HepG2 (cell line): Measurements from ENCODE around the gene AFF1. TPM values are rescaled to one million over a fixed set of nuclear protein-coding genes. Genes with fewer than 3 reads are reported as not detected.

Source experiments
- DNMT1 ChIP-seq: sonication (generic); formaldehyde crosslinking; IDR thresholded peaks from 2 replicates; pipeline ENCODE4 v1.5.1; 2020; ENCODE audit warnings: mild to moderate bottlenecking, missing genetic modification reagents
- HOXA9 ChIP-seq: sonication (generic); formaldehyde crosslinking; IDR thresholded peaks from 2 replicates; pipeline ENCODE4 v1.8.1; 2022; ENCODE audit warnings: missing genetic modification reagents, mild to moderate bottlenecking, moderate library complexity, borderline replicate concordance
- KDM4B ChIP-seq: sonication (generic); formaldehyde crosslinking; IDR thresholded peaks from 2 replicates; pipeline ENCODE4 v1.4.0; 2020; ENCODE audit warnings: missing genetic modification reagents
- MATR3 ChIP-seq: sonication (generic); formaldehyde crosslinking; IDR thresholded peaks from 2 replicates; pipeline ENCODE4 v1.4.0; 2020; ENCODE audit warnings: missing genetic modification reagents
- NFKBIZ ChIP-seq: IDR thresholded peaks from 2 replicates; pipeline ENCODE4 v1.6.1; 2018; ENCODE audit warnings: missing genetic modification reagents, missing compliant biosample characterization
- POLR2G ChIP-seq: fragments of 200-400 bp; formaldehyde crosslinking; IDR thresholded peaks from 2 replicates; pipeline ENCODE4 v1.6.1; 2018; ENCODE audit warnings: mild to moderate bottlenecking, low read depth, low read length, moderate library complexity
- SATB2 ChIP-seq: sonication (generic); formaldehyde crosslinking; IDR thresholded peaks from 2 replicates; pipeline ENCODE4 v1.5.0; 2020; ENCODE audit warnings: missing genetic modification reagents
- SNRNP70 ChIP-seq: fragments of 200-400 bp; formaldehyde crosslinking; IDR thresholded peaks from 2 replicates; pipeline ENCODE4 v1.6.1; 2017; ENCODE audit warnings: mild to moderate bottlenecking, low read depth, low read length, moderate library complexity
- YEATS2 ChIP-seq: sonication (generic); formaldehyde crosslinking; IDR thresholded peaks from 2 replicates; pipeline ENCODE4 v1.4.0; 2020; ENCODE audit warnings: missing genetic modification reagents, borderline replicate concordance
- YY1 ChIP-seq: IDR thresholded peaks from 2 replicates; pipeline ENCODE4 v1.6.1; 2011; ENCODE audit warnings: low read length, low read depth, moderate library complexity, mild to moderate bottlenecking; ENCODE audit not compliant: insufficient read depth, insufficient replicate concordance
- ZMYM3 ChIP-seq: sonication (generic); formaldehyde crosslinking; IDR thresholded peaks from 2 replicates; pipeline ENCODE4 v1.5.1; 2020; ENCODE audit warnings: mild to moderate bottlenecking, missing genetic modification reagents
- ZNF333 ChIP-seq: sonication (generic); formaldehyde crosslinking; IDR thresholded peaks from 2 replicates; pipeline ENCODE4 v1.4.0; 2020; ENCODE audit warnings: mild to moderate bottlenecking, missing genetic modification reagents, borderline replicate concordance
- ZNF547 ChIP-seq: sonication (generic); formaldehyde crosslinking; IDR thresholded peaks from 2 replicates; pipeline ENCODE4 v1.5.1; 2020; ENCODE audit warnings: mild to moderate bottlenecking, missing genetic modification reagents
- ZNF557 ChIP-seq: sonication (generic); formaldehyde crosslinking; IDR thresholded peaks from 2 replicates; pipeline ENCODE4 v1.4.0; 2020; ENCODE audit warnings: missing genetic modification reagents
- ZNF616 ChIP-seq: sonication (generic); formaldehyde crosslinking; IDR thresholded peaks from 2 replicates; pipeline ENCODE4 v1.5.0; 2020; ENCODE audit warnings: low read depth, mild to moderate bottlenecking, missing genetic modification reagents
- ZNF792 ChIP-seq: IDR thresholded peaks from 2 replicates; pipeline ENCODE4 v1.6.1; 2016
- ZNF891 ChIP-seq: sonication (generic); formaldehyde crosslinking; IDR thresholded peaks from 2 replicates; pipeline ENCODE4 v1.5.0; 2020; ENCODE audit warnings: mild to moderate bottlenecking, missing genetic modification reagents
- polyA plus RNA-seq, 8 experiments: library from polyadenylated mRNA; depleted of rRNA in 3 of 8; stranded (reverse) in 7 of 8; unstranded in 1 of 8; fragments of >200 nt; fragmentation: Illumina TruSeq in 4 of 8; extraction: Trizol in 4 of 8; gene quantifications; 2 replicates each; pipeline versions ENCODE4 v1.2.1 to v1.2.3, GENCODE V29; 2011 to 2016; ENCODE audit warnings: low read depth in 4 of 8, missing spikeins in 1 of 8, mixed read lengths in 1 of 8; ENCODE audit not compliant: insufficient read depth in 1 of 8
- total RNA-seq, 5 experiments: library from RNA; depleted of rRNA; stranded (reverse); fragments of >200 nt; fragmentation: Illumina TruSeq; extraction: Trizol; gene quantifications; 2 replicates each; pipeline ENCODE4 v1.2.3, GENCODE V29; 2016; ENCODE audit warnings: low read depth in 1 of 5
- TF ChIP-seq, protein P1 (sequence below): sonication (generic); formaldehyde crosslinking; IDR thresholded peaks from 2 replicates; pipeline ENCODE4 v1.4.0; 2020; ENCODE audit warnings: missing genetic modification reagents
- TF ChIP-seq, protein P2 (sequence below): sonication (generic); formaldehyde crosslinking; IDR thresholded peaks from 2 replicates; pipeline ENCODE4 v1.8.1; 2023; ENCODE audit warnings: mild to moderate bottlenecking, missing genetic modification reagents
- TF ChIP-seq, protein P3 (sequence below): sonication (generic); formaldehyde crosslinking; IDR thresholded peaks from 2 replicates; pipeline ENCODE4 v1.5.1; 2020; ENCODE audit warnings: mild to moderate bottlenecking, missing genetic modification reagents, moderate library complexity
- TF ChIP-seq, protein P4 (sequence below): fragments of 450-650 bp; IDR thresholded peaks from 2 replicates; pipeline ENCODE4 v1.6.1; 2017

The AFF1 gene
- total and polyA plus RNA-seq, 2 of the 13 experiments (the other 11 are each of a cell fraction or from before 2014, with no cell fraction given) = 15.5 to 15.9 TPM

DNA sequence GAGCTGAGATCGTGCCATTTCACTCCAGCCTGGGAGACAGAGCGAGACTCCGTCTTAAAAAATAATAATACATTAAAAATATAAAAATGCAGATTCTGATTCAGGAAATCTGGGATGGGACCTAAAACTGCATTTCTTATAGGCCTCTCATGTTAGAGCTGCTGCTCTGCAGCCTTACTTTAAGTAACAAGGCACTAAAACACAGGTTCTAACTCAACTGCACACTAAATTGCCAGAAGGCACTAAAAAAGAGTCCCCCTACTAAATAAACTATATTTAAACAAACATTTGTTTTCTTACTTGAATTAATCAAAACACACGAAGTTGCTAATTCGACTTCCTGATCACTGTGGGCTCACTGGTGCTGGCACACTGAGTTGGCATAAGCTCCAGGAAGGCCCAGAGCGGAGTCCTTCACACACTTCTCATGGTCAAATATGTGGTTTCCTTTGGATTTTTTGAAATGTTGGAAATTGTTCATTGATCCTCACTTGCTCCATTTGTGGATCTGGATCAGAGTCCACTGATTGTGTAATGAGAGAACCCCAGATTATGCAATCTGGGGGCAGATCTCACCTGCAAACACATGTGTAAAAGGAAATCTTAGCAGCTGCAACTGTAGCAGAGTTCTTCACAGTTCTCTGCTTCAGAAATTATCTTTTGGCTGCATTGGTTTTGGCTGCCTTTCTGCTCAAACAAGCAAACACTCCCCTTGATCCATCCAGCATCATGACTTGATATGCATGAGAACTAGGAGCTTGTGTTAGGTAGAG is 59.3 kb downstream of the AFF1 start (continued):
- TF ChIP-seq, protein P1, sequence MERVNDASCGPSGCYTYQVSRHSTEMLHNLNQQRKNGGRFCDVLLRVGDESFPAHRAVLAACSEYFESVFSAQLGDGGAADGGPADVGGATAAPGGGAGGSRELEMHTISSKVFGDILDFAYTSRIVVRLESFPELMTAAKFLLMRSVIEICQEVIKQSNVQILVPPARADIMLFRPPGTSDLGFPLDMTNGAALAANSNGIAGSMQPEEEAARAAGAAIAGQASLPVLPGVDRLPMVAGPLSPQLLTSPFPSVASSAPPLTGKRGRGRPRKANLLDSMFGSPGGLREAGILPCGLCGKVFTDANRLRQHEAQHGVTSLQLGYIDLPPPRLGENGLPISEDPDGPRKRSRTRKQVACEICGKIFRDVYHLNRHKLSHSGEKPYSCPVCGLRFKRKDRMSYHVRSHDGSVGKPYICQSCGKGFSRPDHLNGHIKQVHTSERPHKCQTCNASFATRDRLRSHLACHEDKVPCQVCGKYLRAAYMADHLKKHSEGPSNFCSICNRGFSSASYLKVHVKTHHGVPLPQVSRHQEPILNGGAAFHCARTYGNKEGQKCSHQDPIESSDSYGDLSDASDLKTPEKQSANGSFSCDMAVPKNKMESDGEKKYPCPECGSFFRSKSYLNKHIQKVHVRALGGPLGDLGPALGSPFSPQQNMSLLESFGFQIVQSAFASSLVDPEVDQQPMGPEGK (CRISPR knock-in tag) = peak; percentile 91
- no peak for TF ChIP-seq YY1
- TF ChIP-seq MATR3 (CRISPR knock-in tag) = no peak
- TF ChIP-seq POLR2G = no peak
- peak; percentile 51; the same call in 1 of the 2 replicates for TF ChIP-seq ZMYM3
- TF ChIP-seq SATB2 (CRISPR knock-in tag) = no peak
- TF ChIP-seq HOXA9 = no peak
- TF ChIP-seq, protein P2, sequence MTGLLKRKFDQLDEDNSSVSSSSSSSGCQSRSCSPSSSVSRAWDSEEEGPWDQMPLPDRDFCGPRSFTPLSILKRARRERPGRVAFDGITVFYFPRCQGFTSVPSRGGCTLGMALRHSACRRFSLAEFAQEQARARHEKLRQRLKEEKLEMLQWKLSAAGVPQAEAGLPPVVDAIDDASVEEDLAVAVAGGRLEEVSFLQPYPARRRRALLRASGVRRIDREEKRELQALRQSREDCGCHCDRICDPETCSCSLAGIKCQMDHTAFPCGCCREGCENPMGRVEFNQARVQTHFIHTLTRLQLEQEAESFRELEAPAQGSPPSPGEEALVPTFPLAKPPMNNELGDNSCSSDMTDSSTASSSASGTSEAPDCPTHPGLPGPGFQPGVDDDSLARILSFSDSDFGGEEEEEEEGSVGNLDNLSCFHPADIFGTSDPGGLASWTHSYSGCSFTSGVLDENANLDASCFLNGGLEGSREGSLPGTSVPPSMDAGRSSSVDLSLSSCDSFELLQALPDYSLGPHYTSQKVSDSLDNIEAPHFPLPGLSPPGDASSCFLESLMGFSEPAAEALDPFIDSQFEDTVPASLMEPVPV = no peak
- TF ChIP-seq ZNF547 = peak; percentile 44; the same call in 1 of the 2 replicates
- TF ChIP-seq SNRNP70 = no peak
- TF ChIP-seq, protein P3, sequence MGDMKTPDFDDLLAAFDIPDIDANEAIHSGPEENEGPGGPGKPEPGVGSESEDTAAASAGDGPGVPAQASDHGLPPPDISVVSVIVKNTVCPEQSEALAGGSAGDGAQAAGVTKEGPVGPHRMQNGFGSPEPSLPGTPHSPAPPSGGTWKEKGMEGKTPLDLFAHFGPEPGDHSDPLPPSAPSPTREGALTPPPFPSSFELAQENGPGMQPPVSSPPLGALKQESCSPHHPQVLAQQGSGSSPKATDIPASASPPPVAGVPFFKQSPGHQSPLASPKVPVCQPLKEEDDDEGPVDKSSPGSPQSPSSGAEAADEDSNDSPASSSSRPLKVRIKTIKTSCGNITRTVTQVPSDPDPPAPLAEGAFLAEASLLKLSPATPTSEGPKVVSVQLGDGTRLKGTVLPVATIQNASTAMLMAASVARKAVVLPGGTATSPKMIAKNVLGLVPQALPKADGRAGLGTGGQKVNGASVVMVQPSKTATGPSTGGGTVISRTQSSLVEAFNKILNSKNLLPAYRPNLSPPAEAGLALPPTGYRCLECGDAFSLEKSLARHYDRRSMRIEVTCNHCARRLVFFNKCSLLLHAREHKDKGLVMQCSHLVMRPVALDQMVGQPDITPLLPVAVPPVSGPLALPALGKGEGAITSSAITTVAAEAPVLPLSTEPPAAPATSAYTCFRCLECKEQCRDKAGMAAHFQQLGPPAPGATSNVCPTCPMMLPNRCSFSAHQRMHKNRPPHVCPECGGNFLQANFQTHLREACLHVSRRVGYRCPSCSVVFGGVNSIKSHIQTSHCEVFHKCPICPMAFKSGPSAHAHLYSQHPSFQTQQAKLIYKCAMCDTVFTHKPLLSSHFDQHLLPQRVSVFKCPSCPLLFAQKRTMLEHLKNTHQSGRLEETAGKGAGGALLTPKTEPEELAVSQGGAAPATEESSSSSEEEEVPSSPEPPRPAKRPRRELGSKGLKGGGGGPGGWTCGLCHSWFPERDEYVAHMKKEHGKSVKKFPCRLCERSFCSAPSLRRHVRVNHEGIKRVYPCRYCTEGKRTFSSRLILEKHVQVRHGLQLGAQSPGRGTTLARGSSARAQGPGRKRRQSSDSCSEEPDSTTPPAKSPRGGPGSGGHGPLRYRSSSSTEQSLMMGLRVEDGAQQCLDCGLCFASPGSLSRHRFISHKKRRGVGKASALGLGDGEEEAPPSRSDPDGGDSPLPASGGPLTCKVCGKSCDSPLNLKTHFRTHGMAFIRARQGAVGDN (CRISPR knock-in tag) = no peak
- no peak for TF ChIP-seq ZNF333 (CRISPR knock-in tag)
- TF ChIP-seq, protein P4, sequence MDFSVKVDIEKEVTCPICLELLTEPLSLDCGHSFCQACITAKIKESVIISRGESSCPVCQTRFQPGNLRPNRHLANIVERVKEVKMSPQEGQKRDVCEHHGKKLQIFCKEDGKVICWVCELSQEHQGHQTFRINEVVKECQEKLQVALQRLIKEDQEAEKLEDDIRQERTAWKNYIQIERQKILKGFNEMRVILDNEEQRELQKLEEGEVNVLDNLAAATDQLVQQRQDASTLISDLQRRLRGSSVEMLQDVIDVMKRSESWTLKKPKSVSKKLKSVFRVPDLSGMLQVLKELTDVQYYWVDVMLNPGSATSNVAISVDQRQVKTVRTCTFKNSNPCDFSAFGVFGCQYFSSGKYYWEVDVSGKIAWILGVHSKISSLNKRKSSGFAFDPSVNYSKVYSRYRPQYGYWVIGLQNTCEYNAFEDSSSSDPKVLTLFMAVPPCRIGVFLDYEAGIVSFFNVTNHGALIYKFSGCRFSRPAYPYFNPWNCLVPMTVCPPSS = no peak
- peak; percentile 45; the same call in 1 of the 2 replicates for TF ChIP-seq ZNF792 (CRISPR knock-in tag)
- 0 out of 2 replicates have a peak, but pooled peaks have one; percentile 52 for TF ChIP-seq YEATS2 (CRISPR knock-in tag)
- no peak for TF ChIP-seq ZNF616 (CRISPR knock-in tag)
- peak; percentile 85 for TF ChIP-seq NFKBIZ (CRISPR knock-in tag)
- no peak for TF ChIP-seq DNMT1
- TF ChIP-seq ZNF891 (CRISPR knock-in tag) = no peak
- 0 out of 2 replicates have a peak, but pooled peaks have one; percentile 60 for TF ChIP-seq KDM4B (CRISPR knock-in tag)
- TF ChIP-seq ZNF557 = no peak
